ENCODE data around the gene STK32C. TPM values are rescaled to one million over a fixed set of nuclear protein-coding genes. Genes with fewer than 3 reads are reported as not detected.

Gene STK32C
- total and polyA plus RNA-seq, 4 donors = 5.1 to 22.0 (median 16.3) TPM

DNA sequence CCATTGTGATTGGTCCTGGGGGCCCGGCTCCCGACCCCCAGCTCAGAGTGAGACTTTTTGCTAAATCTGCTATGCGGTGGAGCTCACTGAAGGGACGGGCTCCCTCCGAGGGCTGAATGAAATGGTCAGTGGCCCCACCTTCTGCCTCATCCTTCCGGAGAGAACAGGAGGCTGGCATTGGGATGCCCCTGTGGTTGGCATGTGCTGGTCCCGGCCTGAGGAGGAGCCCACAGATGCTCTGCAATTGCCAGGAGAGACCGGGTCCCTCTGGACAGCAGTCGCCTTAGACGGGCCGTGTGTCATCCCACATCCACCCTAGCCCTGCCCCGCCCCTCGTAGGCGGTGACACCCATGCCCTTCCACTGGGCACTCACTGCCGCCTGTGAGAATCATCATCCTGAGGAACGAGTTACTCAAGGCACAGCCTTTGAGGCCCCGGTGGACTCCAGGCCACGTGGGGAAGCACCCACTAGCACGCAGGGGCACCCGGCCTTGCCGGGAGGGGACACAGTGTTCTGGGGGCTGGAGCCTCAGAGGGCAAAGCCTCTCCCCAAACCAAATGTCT lies 142.3 kb downstream of the STK32C start:
- H3K9me3 ChIP-seq (ENCODE audit: control insufficient read depth in 4 of 4, insufficient read depth in 3 of 4, low read length in 3 of 4) = peaks cover 0 to 10% (median 0%) of the 10 kb centered on the region in 4 donors
- no peak overlapping the region for H3K9ac ChIP-seq (ENCODE audit: insufficient read depth in 1 of 2, low read length in 2 of 2)
- no peak for ATAC-seq (ENCODE audit: insufficient read depth, low FRiP score)
- WGBS, 2 donors = 87 to 88% methylated on average over 21 of the region's 21 CpGs
- H3K27ac ChIP-seq (ENCODE audit: low read depth in 1 of 2, low read length in 1 of 2) = no peak overlapping the region
- H3K27me3 ChIP-seq (ENCODE audit: control insufficient read depth in 3 of 3, insufficient read depth in 3 of 3, low read length in 2 of 3) = peaks cover 0 to 6% (median 0%) of the 10 kb centered on the region in 3 donors
- TF ChIP-seq, protein P1, sequence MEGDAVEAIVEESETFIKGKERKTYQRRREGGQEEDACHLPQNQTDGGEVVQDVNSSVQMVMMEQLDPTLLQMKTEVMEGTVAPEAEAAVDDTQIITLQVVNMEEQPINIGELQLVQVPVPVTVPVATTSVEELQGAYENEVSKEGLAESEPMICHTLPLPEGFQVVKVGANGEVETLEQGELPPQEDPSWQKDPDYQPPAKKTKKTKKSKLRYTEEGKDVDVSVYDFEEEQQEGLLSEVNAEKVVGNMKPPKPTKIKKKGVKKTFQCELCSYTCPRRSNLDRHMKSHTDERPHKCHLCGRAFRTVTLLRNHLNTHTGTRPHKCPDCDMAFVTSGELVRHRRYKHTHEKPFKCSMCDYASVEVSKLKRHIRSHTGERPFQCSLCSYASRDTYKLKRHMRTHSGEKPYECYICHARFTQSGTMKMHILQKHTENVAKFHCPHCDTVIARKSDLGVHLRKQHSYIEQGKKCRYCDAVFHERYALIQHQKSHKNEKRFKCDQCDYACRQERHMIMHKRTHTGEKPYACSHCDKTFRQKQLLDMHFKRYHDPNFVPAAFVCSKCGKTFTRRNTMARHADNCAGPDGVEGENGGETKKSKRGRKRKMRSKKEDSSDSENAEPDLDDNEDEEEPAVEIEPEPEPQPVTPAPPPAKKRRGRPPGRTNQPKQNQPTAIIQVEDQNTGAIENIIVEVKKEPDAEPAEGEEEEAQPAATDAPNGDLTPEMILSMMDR (IDR thresholded peaks at IDR 0.05; ENCODE audit: control extremely low read depth, extremely low read depth) = no peak
- H3K4me1 ChIP-seq (ENCODE audit: control insufficient read depth in 5 of 5, insufficient read depth in 5 of 5, low read length in 5 of 5) = peaks cover 0 to 12% (median 3%) of the 10 kb centered on the region in 5 donors
- DNase-seq = no peak
- H3K4me3 ChIP-seq = no peak overlapping the region
- H3K36me3 ChIP-seq (ENCODE audit: control insufficient read depth in 4 of 4, insufficient read depth in 4 of 4, low read length in 4 of 4) = no peaks in the 10 kb centered on the region

DNA sequence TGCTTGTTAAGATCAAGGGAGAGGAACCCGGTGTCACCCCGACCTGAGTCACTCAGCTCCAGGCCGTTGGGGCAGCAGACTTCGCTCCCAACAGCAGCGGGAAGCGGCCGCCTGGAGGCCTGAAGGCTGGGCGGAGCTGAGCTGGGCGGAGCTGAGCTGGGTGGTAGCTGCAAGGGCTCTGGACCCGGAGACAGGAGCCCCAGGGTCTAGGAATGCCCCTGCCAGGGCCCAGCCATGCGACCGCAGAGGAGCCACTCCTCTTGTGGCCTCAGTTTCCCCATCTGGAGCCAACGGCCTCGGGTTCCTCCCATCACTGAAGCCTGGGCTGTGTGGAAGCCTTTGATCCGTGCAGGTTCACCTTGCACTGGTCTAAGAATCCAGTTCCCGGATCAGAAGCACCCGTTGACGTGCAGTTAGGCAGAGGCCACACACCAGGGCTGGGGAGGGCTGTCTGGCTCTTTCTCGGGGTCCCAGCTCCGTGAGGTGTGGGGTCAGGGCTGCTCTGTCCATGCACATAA lies 142.9 kb downstream of the STK32C start:
- Histone ChIP-seq H3K4me1 (ENCODE audit: control insufficient read depth in 5 of 5, insufficient read depth in 5 of 5, low read length in 5 of 5) (peaks cover 0 to 12% (median 3%) of the 10 kb centered on the region in 5 donors), H3K27me3 (ENCODE audit: control insufficient read depth in 3 of 3, insufficient read depth in 3 of 3, low read length in 2 of 3) (peaks cover 0 to 6% (median 0%) of the 10 kb centered on the region in 3 donors)

DNA sequence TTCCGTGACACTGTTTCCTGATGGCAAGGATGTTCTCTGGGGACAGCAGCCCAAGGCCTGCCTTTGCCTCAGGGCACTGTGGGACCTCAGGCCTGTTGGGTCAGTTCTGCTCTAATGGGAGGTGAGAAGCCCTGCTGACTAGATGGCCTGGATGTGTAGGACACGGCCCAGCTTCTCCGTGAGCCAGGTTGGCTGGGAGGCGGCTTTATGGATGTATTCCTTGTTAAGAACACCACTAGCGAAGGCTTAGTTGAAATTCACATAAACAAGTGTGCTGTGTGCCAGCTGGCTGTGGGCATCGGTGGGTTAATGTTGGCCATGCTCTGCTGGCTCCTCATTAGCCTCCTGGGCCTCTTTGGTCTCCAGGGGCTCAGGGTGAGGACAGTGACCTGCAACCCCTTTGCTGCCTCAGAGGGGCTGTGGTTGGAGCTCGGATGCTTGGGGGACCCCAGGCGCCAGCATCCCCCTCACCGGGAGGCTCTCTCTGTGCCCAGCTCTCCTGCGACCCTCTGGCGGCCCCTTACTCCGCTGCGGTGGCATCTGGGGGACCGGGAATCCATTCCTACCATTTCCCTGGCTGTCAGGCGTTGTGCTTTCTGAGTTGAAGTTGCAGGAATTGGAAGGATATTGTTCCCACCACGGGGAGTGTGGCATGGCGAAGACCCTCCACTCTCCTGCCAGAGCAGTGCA lies 143.8 kb downstream of the STK32C start:
- Histone ChIP-seq H3K9me3 (ENCODE audit: control insufficient read depth in 4 of 4, insufficient read depth in 3 of 4, low read length in 3 of 4) (peaks cover 0 to 9% (median 0%) of the 10 kb centered on the region in 4 donors), H3K27ac (ENCODE audit: low read depth in 1 of 2, low read length in 1 of 2) (no peak overlapping the region), H3K27me3 (ENCODE audit: control insufficient read depth in 3 of 3, insufficient read depth in 3 of 3, low read length in 2 of 3) (peaks cover 0 to 6% (median 0%) of the 10 kb centered on the region in 3 donors), H3K4me1 (ENCODE audit: control insufficient read depth in 5 of 5, insufficient read depth in 5 of 5, low read length in 5 of 5) (peaks cover 0 to 12% (median 3%) of the 10 kb centered on the region in 5 donors), H3K9ac (ENCODE audit: insufficient read depth in 1 of 2, low read length in 2 of 2) (no peak overlapping the region), H3K36me3 (ENCODE audit: control insufficient read depth in 4 of 4, insufficient read depth in 4 of 4, low read length in 4 of 4) (no peaks in the 10 kb centered on the region), H3K4me3 (no peak overlapping the region)
- WGBS, 2 donors = 83 to 84% methylated on average over 17 of the region's 17 CpGs
- DNase-seq (no peak), ATAC-seq (ENCODE audit: insufficient read depth, low FRiP score) (no peak)
- TF ChIP-seq, protein P1 (IDR thresholded peaks at IDR 0.05; ENCODE audit: control extremely low read depth, extremely low read depth) = no peak

More for the DNA sequence above, 142.9 kb downstream of the STK32C start:
- Histone ChIP-seq H3K4me3 (no peak overlapping the region), H3K36me3 (ENCODE audit: control insufficient read depth in 4 of 4, insufficient read depth in 4 of 4, low read length in 4 of 4) (no peaks in the 10 kb centered on the region), H3K9me3 (ENCODE audit: control insufficient read depth in 4 of 4, insufficient read depth in 3 of 4, low read length in 3 of 4) (peaks cover 0 to 10% (median 0%) of the 10 kb centered on the region in 4 donors), H3K9ac (ENCODE audit: insufficient read depth in 1 of 2, low read length in 2 of 2) (no peak overlapping the region), H3K27ac (ENCODE audit: low read depth in 1 of 2, low read length in 1 of 2) (no peak overlapping the region)
- TF ChIP-seq, protein P1 (IDR thresholded peaks at IDR 0.05; ENCODE audit: control extremely low read depth, extremely low read depth) = no peak
- ATAC-seq (ENCODE audit: insufficient read depth, low FRiP score) (no peak), DNase-seq (no peak)
- WGBS, 2 donors = 53 to 54% methylated on average over 20 of the region's 20 CpGs
